Left ventricle myocardium inferior (tissue), 1 donor: ENCODE results near the gene NLRP9. TPM values are rescaled to one million over a fixed set of nuclear protein-coding genes. Genes with fewer than 3 reads are reported as not detected.

Source experiments
- DNase-seq: peaks from one replicate; pipeline ENCODE4 v3.0.0-alpha.2; 2020
- H3K27ac ChIP-seq: fragments of 200-600 bp; replicated peaks from 2 replicates; pipeline ENCODE4 v1.8.0; 2021
- H3K27me3 ChIP-seq: fragments of 200-600 bp; 2 replicates; pipeline ENCODE4 v1.8.0; 2021; ENCODE audit warnings: low read depth
- H3K36me3 ChIP-seq: fragments of 200-600 bp; 2 replicates; pipeline ENCODE4 v1.8.0; 2021
- H3K4me1 ChIP-seq: fragments of 200-600 bp; 2 replicates; pipeline ENCODE4 v1.8.0; 2021
- H3K4me3 ChIP-seq: fragments of 200-600 bp; 2 replicates; pipeline ENCODE4 v1.8.0; 2021; ENCODE audit warnings: mild to moderate bottlenecking, moderate library complexity
- H3K9me3 ChIP-seq: fragments of 200-600 bp; replicated peaks from 2 replicates; pipeline ENCODE4 v1.8.0; 2021
- CTCF ChIP-seq: fragments of 200-600 bp; IDR thresholded peaks from 2 replicates; pipeline ENCODE4 v1.8.0; 2021; ENCODE audit warnings: antibody characterized with exemption, mild to moderate bottlenecking, borderline replicate concordance
- intact Hi-C: fragments of 100-400 bp; cut with micrococcal nuclease; formaldehyde crosslinking; loops from one replicate; pipeline ENCODE4 v1.11.0; 2022
- total RNA-seq: library from RNA; stranded (reverse); fragmentation: NEBNext Ultra II Directional; extraction: Animal tissue kit (Norgen Biotek cat#: 25700); gene quantifications from one replicate; pipeline ENCODE4 v1.2.1, GENCODE V29; 2021
- donor health status: DM: no; HTN: yes; CAD: no; lungs with severe emphysema.

Gene NLRP9
- total RNA-seq, 1 donor from 2014 or later = not detected

GRCh38 chr19:55692681-55693081 is 45.5 kb downstream of the NLRP9 start:
- H3K27me3 ChIP-seq = no peaks in the 10 kb centered on the region

GRCh38 chr19:55691561-55692481 is 46.4 kb downstream of the NLRP9 start:
- no peak overlapping the region for H3K27ac ChIP-seq
- H3K9me3 ChIP-seq = no peaks in the 10 kb centered on the region
- H3K36me3 ChIP-seq = peaks cover 93% of the 10 kb centered on the region
- H3K4me1 ChIP-seq = peaks cover 13% of the 10 kb centered on the region
- H3K4me3 ChIP-seq = no peak overlapping the region
- intact Hi-C loops = no loop called here
- peak; percentile 12 for DNase-seq
- no peaks in the 10 kb centered on the region for H3K27me3 ChIP-seq
- no peak for TF ChIP-seq CTCF

More at GRCh38 chr19:55692681-55693081, 45.5 kb downstream of the NLRP9 start:
- Histone ChIP-seq H3K36me3 (peaks cover 94% of the 10 kb centered on the region), H3K4me1 (peaks cover 10% of the 10 kb centered on the region), H3K27ac (no peak overlapping the region), H3K4me3 (no peak overlapping the region), H3K9me3 (no peaks in the 10 kb centered on the region)
- TF ChIP-seq CTCF = no peak
- intact Hi-C loops = no loop called here
- peak; percentile 6 for DNase-seq

- DNase-seq = no peak
- no peaks in the 10 kb centered on the region for H3K27me3 ChIP-seq
- peaks cover 93% of the 10 kb centered on the region for H3K36me3 ChIP-seq
- no peak overlapping the region for H3K4me3 ChIP-seq
- no peak for TF ChIP-seq CTCF
- H3K4me1 ChIP-seq = peaks cover 18% of the 10 kb centered on the region
- H3K9me3 ChIP-seq = no peaks in the 10 kb centered on the region
- H3K27ac ChIP-seq = no peak overlapping the region
- intact Hi-C loops = no loop called here
These were observed 47.2 kb downstream of the NLRP9 start for GRCh38 chr19:55690769-55691545.

GRCh38 chr19:55690109-55690768 is 48.0 kb downstream of the NLRP9 start:
- H3K27me3 ChIP-seq = no peaks in the 10 kb centered on the region
- intact Hi-C loops = no loop called here
- no peak overlapping the region for H3K4me3 ChIP-seq
- peaks cover 93% of the 10 kb centered on the region for H3K36me3 ChIP-seq
- DNase-seq = peak; percentile 13
- TF ChIP-seq CTCF = no peak
- no peaks in the 10 kb centered on the region for H3K9me3 ChIP-seq
- H3K4me1 ChIP-seq = peaks cover 22% of the 10 kb centered on the region
- no peak overlapping the region for H3K27ac ChIP-seq

- peaks cover 93% of the 10 kb centered on the region for H3K36me3 ChIP-seq
- no peak for TF ChIP-seq CTCF
- DNase-seq = peak; percentile 11
These were observed 48.6 kb downstream of the NLRP9 start for GRCh38 chr19:55689411-55690108.

More at GRCh38 chr19:55689411-55690108, 48.6 kb downstream of the NLRP9 start:
- no peak overlapping the region for H3K4me3 ChIP-seq
- H3K4me1 ChIP-seq = peaks cover 24% of the 10 kb centered on the region
- no peaks in the 10 kb centered on the region for H3K9me3 ChIP-seq
- intact Hi-C loops = no loop called here
- H3K27ac ChIP-seq = no peak overlapping the region
- H3K27me3 ChIP-seq = no peaks in the 10 kb centered on the region
